Body of pancreas (tissue), 4 donors: ENCODE results near the gene VTI1A. TPM values are rescaled to one million over a fixed set of nuclear protein-coding genes. Genes with fewer than 3 reads are reported as not detected.

ENCODE experiments used
- ATAC-seq: fragments of 150-250 bp; one replicate; pipeline ENCODE4 v1.9.1; 2016
- DNase-seq, 4 donors: peaks; one replicate each; pipeline ENCODE4 v3.0.0-alpha.2; 2019
- H3K27ac ChIP-seq, 4 donors: fragments of 200-600 bp; sonication (generic); 1 replicate in 3 of 4; 2 replicates in 1 of 4; pipeline versions ENCODE4 v1.5.1 to v1.6.1; 2016 to 2019; ENCODE audit warnings: mild to moderate bottlenecking in 1 of 4, mixed read lengths in 1 of 4, moderate library complexity in 1 of 4
- H3K27me3 ChIP-seq, 2 donors: fragments of 200-600 bp; sonication (generic); one replicate each; pipeline ENCODE4 v1.6.0; 2016; ENCODE audit warnings: mild to moderate bottlenecking in 1 of 2
- H3K36me3 ChIP-seq, 2 donors: fragments of 200-600 bp; sonication (generic); replicated peaks in 1 of 2; 2 replicates each; pipeline ENCODE4 v1.5.1; 2016; ENCODE audit warnings: low read depth in 2 of 2; ENCODE audit not compliant: insufficient read depth in 1 of 2
- H3K4me1 ChIP-seq: fragments of 200-600 bp; sonication (generic); one replicate; pipeline ENCODE4 v1.6.0; 2016
- H3K4me3 ChIP-seq, 2 donors: fragments of 200-600 bp; sonication (generic); 1 replicate in 1 of 2; 2 replicates in 1 of 2; pipeline ENCODE4 v1.5.1; 2016 to 2019
- H3K9me3 ChIP-seq, 3 donors: fragments of 200-600 bp; sonication (generic); 1 replicate in 2 of 3; 2 replicates in 1 of 3; pipeline ENCODE4 v1.5.1; 2016
- CTCF ChIP-seq, 7 experiments: fragments of 450-650 bp in 4 of 7; fragments of 200-600 bp in 3 of 7; sonication (generic) in 3 of 7; IDR thresholded peaks; one replicate each; pipeline ENCODE4 v1.5.1; 2016 to 2019; ENCODE audit warnings: antibody characterized with exemption in 7 of 7
- POLR2A ChIP-seq, 3 donors: fragments of 450-650 bp; IDR thresholded peaks; one replicate each; pipeline ENCODE4 v1.6.1; 2016; ENCODE audit warnings: antibody characterized with exemption in 3 of 3, mild to moderate bottlenecking in 2 of 3
- WGBS, 2 donors: methylation state at CpG; one replicate each; pipeline ENCODE4 v1.1.5; 2017; 5-methylcytosine and 5-hydroxymethylcytosine counted together
- intact Hi-C: fragments of 100-400 bp; cut with DNase I; formaldehyde crosslinking; loops from one replicate; pipeline ENCODE4 v1.15.1; 2023
- total RNA-seq, 2 donors: library from RNA; depleted of rRNA; stranded (reverse); fragments of >200 nt; gene quantifications; one replicate each; pipeline ENCODE4 v1.1.0, GENCODE V29; 2016

Gene VTI1A
- total RNA-seq, 2 donors from 2014 or later, result 28.3 to 84.4 TPM

GRCh38 chr10:112831859-112832258, 384.8 kb downstream of the VTI1A start:
- TF ChIP-seq CTCF (IDR thresholded peaks at IDR 0.05), result no peak
- no peak for TF ChIP-seq POLR2A (IDR thresholded peaks at IDR 0.05)
- H3K9me3 ChIP-seq, result no peaks in the 10 kb centered on the region
- no peaks in the 10 kb centered on the region for H3K4me1 ChIP-seq
- no peaks in the 10 kb centered on the region for H3K36me3 ChIP-seq
- no peaks in the 10 kb centered on the region for H3K27me3 ChIP-seq
- intact Hi-C loops, result no loop called here
- H3K27ac ChIP-seq, result no peak overlapping the region
- WGBS, 2 donors, result 93 to 95% methylated on average over 16 of the region's 16 CpGs
- DNase-seq, result no peak
- ATAC-seq, result no peak
- H3K4me3 ChIP-seq, result no peak overlapping the region

- H3K4me3 ChIP-seq, result no peak overlapping the region
- no peaks in the 10 kb centered on the region for H3K27me3 ChIP-seq
- H3K27ac ChIP-seq, result peak overlapping the region in 1 of 4 donors; percentile 38
- ATAC-seq (peak; percentile 70), DNase-seq (peak in 3 of 4 donors; percentile 20 to 35 (median 25))
- H3K36me3 ChIP-seq, result no peaks in the 10 kb centered on the region
- intact Hi-C loops, result no loop called here
- 89 to 90% methylated on average over 6 to 7 of the region's 7 CpGs for WGBS, 2 donors
- H3K9me3 ChIP-seq, result no peaks in the 10 kb centered on the region
- H3K4me1 ChIP-seq, result no peaks in the 10 kb centered on the region
- no peak for TF ChIP-seq CTCF (IDR thresholded peaks at IDR 0.05)
- TF ChIP-seq POLR2A (IDR thresholded peaks at IDR 0.05), result no peak
Measured at GRCh38 chr10:112832361-112832878, 385.4 kb downstream of the VTI1A start.

GRCh38 chr10:112832959-112833358, 385.9 kb downstream of the VTI1A start:
- WGBS, 2 donors, result 80 to 96% methylated on average over 2 of the region's 2 CpGs
- TF ChIP-seq CTCF (IDR thresholded peaks at IDR 0.05) (no peak), POLR2A (IDR thresholded peaks at IDR 0.05) (no peak)
- H3K27me3 ChIP-seq, result no peaks in the 10 kb centered on the region
- no peaks in the 10 kb centered on the region for H3K9me3 ChIP-seq
- DNase-seq (no peak), ATAC-seq (peak; percentile 9)
- H3K4me3 ChIP-seq, result no peak overlapping the region
- intact Hi-C loops, result no loop called here
- H3K36me3 ChIP-seq, result no peaks in the 10 kb centered on the region
- no peaks in the 10 kb centered on the region for H3K4me1 ChIP-seq
- H3K27ac ChIP-seq, result peak overlapping the region in 1 of 4 donors; percentile 38

GRCh38 chr10:112834751-112835181, 387.8 kb downstream of the VTI1A start:
- no peak for TF ChIP-seq CTCF (IDR thresholded peaks at IDR 0.05)
- no peak for TF ChIP-seq POLR2A (IDR thresholded peaks at IDR 0.05)
- intact Hi-C loops, result no loop called here
- Histone ChIP-seq H3K36me3 (no peaks in the 10 kb centered on the region), H3K27ac (no peak overlapping the region), H3K9me3 (no peaks in the 10 kb centered on the region), H3K27me3 (no peaks in the 10 kb centered on the region), H3K4me1 (no peaks in the 10 kb centered on the region), H3K4me3 (no peak overlapping the region)
- DNase-seq (no peak), ATAC-seq (no peak)
- WGBS, 2 donors, result 87 to 92% methylated on average over 8 of the region's 8 CpGs

- H3K36me3 ChIP-seq, result no peaks in the 10 kb centered on the region
- intact Hi-C loops, result no loop called here
- ATAC-seq, result no peak
Measured at GRCh38 chr10:112835217-112835715, 388.3 kb downstream of the VTI1A start.

More at GRCh38 chr10:112835217-112835715, 388.3 kb downstream of the VTI1A start:
- TF ChIP-seq CTCF (IDR thresholded peaks at IDR 0.05) (no peak), POLR2A (IDR thresholded peaks at IDR 0.05) (no peak)
- Histone ChIP-seq H3K9me3 (no peaks in the 10 kb centered on the region), H3K27me3 (no peaks in the 10 kb centered on the region), H3K27ac (no peak overlapping the region), H3K4me3 (no peak overlapping the region), H3K4me1 (no peaks in the 10 kb centered on the region)
- WGBS, 2 donors, result 75 to 90% methylated on average over 11 of the region's 11 CpGs
- no peak for DNase-seq
